ENCODE measurements around the gene TMED4. TPM values are rescaled to one million over a fixed set of nuclear protein-coding genes. Genes with fewer than 3 reads are reported as not detected.
"Not testable (repeated sequence)": the region's sequence is repeated elsewhere in the genome, so short reads cannot be mapped to it uniquely, and the experiment has no call there.

Gene TMED4
- total and polyA plus RNA-seq, 2 of the 13 experiments (the other 11 are each of a cell fraction or from before 2014, with no cell fraction given) = 81.4 to 109 TPM

DNA sequence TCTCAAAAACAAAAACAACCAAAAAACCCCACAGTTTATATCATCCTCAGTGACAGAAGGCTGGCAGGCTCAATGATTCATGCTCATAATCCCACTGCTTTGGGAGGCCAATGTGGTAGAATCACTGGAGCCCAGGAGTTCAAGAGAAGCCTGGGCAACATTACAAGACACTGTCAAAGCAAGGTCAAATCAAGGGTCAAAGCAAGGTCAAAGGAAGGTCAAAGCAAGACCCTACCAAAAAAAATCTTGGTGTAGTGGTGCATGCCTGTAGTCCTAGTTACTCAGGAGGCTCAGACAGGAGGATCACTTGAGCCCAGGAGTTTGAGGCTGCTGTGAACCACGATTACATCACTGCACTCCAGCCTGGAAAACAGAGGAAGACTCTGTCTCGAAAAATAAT, 26.7 kb downstream of the TMED4 start:
- Histone ChIP-seq H3K27me3 (ENCODE audit: control insufficient read depth in 1 of 2, insufficient read depth in 2 of 2, low read length in 2 of 2) (no peaks in the 10 kb centered on the region), H3K27ac (ENCODE audit: extremely low read length, insufficient read depth, low read length) (no peak overlapping the region), H3K79me2 (ENCODE audit: insufficient read depth, low read length) (no peaks in the 10 kb centered on the region), H3K4me2 (ENCODE audit: low read depth, low read length) (no peak overlapping the region), H3K4me3 (replicated peaks in 1 of 3; ENCODE audit: insufficient read depth in 1 of 3, low read depth in 2 of 3, low read length in 3 of 3) (no peak overlapping the region), H2AFZ (ENCODE audit: low read length) (no peak overlapping the region), H3K36me3 (replicated peaks in 1 of 2; ENCODE audit: control insufficient read depth in 1 of 2, insufficient read depth in 2 of 2, low read length in 2 of 2) (no peaks in the 10 kb centered on the region), H4K20me1 (ENCODE audit: insufficient read depth, low read length) (no peaks in the 10 kb centered on the region), H3K9ac (ENCODE audit: insufficient read depth, low read depth, low read length) (no peak overlapping the region), H3K9me3 (ENCODE audit: low read length) (no peaks in the 10 kb centered on the region), H3K4me1 (ENCODE audit: insufficient read depth, low read length) (peaks cover 5% of the 10 kb centered on the region)
- no TSS peak for BruUV-seq (replicated peaks)
- POLR2A ChIA-PET = interaction anchor here (1.2 kb wide), 1 partner anchor 18 kb away, joined by 4 read pairs; the partner anchor contains the start of gene DDX56
- no peak for TF ChIP-seq AHDC1 (CRISPR knock-in tag; IDR thresholded peaks at IDR 0.05; ENCODE audit: borderline replicate concordance)
- peak; percentile 55 for TF ChIP-seq ZNF770 (CRISPR knock-in tag; IDR thresholded peaks at IDR 0.05)
- WGBS (ENCODE audit: low lambda C conversion rate) = 32% methylated on average over 2 of the region's 2 CpGs
- DNase-seq (ENCODE audit: low spot score) (no peak), FAIRE-seq (no peak), ATAC-seq (no peak)
- intact Hi-C loops (cut with micrococcal nuclease; ENCODE audit: unreplicated experiment) (no loop called here), in situ Hi-C loops (cut with HindIII; ENCODE audit: extremely low pct_ligation_motif_present, low pct_unique_long_range_greater_than_20kb) (no loop called here)
- CTCF ChIA-PET (ENCODE audit: low intra/inter-chr PET ratio, low total read pairs) = no interaction called here

DNA sequence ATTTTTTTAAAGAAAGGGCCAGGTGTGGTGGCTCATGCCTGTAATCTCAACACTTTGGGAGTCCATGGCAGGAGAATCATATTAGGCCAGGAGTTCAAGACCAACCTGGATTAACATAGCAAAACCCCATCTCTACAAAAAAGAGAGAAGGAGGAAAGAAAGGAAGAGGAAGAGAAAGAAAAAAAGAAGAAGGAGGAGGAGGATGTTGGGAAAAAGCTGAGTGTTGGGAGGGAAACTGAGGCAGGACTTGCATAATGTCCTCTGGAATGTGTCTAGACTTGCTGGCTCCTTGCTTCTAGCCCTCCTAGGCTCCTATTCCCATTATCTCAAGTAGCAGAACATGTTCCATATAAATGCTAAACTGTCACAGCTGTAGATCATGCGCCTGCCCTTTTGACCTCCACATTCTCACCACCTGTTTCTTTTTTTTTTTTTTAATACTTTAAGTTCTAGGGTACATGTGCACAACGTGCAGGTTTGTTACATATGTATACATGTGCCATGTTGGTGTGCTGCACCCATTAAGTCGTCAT, 29.5 kb downstream of the TMED4 start:
- H3K9ac ChIP-seq (ENCODE audit: insufficient read depth, low read depth, low read length); FAIRE-seq; H3K9me3 ChIP-seq (ENCODE audit: low read length); H3K27me3 ChIP-seq (ENCODE audit: control insufficient read depth in 1 of 2, insufficient read depth in 2 of 2, low read length in 2 of 2); H2AFZ ChIP-seq (ENCODE audit: low read length); POLR2A ChIA-PET; H4K20me1 ChIP-seq (ENCODE audit: insufficient read depth, low read length); BruUV-seq (replicated peaks); ATAC-seq; H3K4me3 ChIP-seq (replicated peaks in 1 of 3; ENCODE audit: insufficient read depth in 1 of 3, low read depth in 2 of 3, low read length in 3 of 3); CTCF ChIA-PET (ENCODE audit: low intra/inter-chr PET ratio, low total read pairs); intact Hi-C loops (cut with micrococcal nuclease; ENCODE audit: unreplicated experiment); H3K79me2 ChIP-seq (ENCODE audit: insufficient read depth, low read length); DNase-seq (ENCODE audit: low spot score); in situ Hi-C loops (cut with HindIII; ENCODE audit: extremely low pct_ligation_motif_present, low pct_unique_long_range_greater_than_20kb); H3K36me3 ChIP-seq (replicated peaks in 1 of 2; ENCODE audit: control insufficient read depth in 1 of 2, insufficient read depth in 2 of 2, low read length in 2 of 2); H3K27ac ChIP-seq (ENCODE audit: extremely low read length, insufficient read depth, low read length); H3K4me2 ChIP-seq (ENCODE audit: low read depth, low read length): not testable (repeated sequence)
- 36% methylated on average over 3 of the region's 3 CpGs for WGBS (ENCODE audit: low lambda C conversion rate)
- peaks cover 10% of the 10 kb centered on the region for H3K4me1 ChIP-seq (ENCODE audit: insufficient read depth, low read length)
